Measurements from ENCODE around the gene SLC13A4. TPM values are rescaled to one million over a fixed set of nuclear protein-coding genes. Genes with fewer than 3 reads are reported as not detected.
"Not testable (repeated sequence)": the region's sequence is repeated elsewhere in the genome, so short reads cannot be mapped to it uniquely, and the experiment has no call there.

The SLC13A4 gene
- total RNA-seq, 1 donor from 2014 or later: not detected

DNA sequence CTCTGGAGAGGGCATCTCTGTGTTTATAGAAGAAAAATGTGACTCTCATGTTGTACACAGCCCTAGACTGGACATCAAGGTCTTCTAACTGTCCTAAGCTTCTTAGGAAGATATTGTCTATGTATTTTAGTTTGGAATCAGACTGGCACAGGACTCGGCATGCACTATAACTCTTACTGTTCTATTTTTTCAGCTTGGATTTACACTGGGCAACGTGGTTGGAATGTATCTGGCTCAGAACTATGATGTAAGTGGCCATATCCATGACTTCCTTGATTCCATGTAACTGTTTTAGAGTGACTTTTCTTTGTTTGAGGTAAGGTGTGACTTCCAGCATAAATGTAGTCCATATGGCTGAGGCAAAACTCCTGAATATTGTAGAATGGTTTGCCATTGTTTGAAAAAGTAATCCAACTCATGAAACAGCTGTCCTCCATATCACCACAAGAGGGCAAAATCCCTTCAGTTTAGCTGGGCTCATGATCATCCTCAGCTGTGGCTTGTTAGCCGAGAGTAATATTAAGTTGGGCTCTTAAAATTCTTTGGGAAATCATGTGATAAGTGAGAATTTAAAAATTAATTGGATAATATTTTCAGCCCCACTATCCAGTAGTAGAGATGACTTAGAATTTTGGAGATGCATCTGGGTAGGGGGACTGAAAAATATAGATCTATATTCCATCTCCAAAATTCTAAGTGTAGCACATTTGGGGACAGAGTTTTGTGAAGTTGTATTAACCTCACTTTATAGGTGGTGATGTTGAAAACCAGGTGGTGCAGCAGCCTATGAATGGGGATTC is 55.2 kb downstream of the SLC13A4 start:
- no peak for DNase-seq (ENCODE audit: low spot score)
- peaks cover 44% of the 10 kb centered on the region for H3K36me3 Mint-ChIP-seq (ENCODE audit: low read depth)
- H3K4me1 Mint-ChIP-seq (ENCODE audit: low read depth): peaks cover 7% of the 10 kb centered on the region
- intact Hi-C loops (cut with micrococcal nuclease): loop anchor here (10.0 kb wide), 1 partner anchor 332 kb away; no protein-coding TSS in a partner anchor
- no peaks in the 10 kb centered on the region for H3K9me3 Mint-ChIP-seq
- no peak overlapping the region for H3K4me3 Mint-ChIP-seq (ENCODE audit: low read depth)
- no peak overlapping the region for H3K27ac Mint-ChIP-seq
- no peaks in the 10 kb centered on the region for H3K27me3 Mint-ChIP-seq (ENCODE audit: low read depth)

DNA sequence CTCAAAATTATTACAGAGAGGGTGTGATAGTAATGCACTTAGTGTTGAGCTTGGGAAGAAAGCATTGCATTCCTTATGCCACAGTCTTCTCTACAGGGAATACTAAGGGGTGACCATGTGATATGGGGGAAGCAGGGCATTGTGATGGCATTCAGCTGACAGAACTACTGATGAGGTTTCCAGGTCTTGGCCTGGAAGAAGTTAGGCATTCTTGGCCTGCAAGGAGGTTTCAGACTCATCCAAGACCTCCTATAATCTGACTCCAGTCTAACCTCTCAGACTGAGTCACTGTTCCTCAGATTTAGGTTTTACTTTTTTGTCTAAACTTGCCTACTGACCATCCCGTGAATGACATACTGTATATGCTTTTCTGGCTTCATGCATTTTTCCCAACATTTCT is 57.8 kb downstream of the SLC13A4 start:
- Mint-ChIP-seq H3K9me3 (no peaks in the 10 kb centered on the region), H3K27me3 (ENCODE audit: low read depth) (no peaks in the 10 kb centered on the region), H3K36me3 (ENCODE audit: low read depth) (peaks cover 38% of the 10 kb centered on the region), H3K4me1 (ENCODE audit: low read depth) (peaks cover 12% of the 10 kb centered on the region), H3K27ac (no peak overlapping the region), H3K4me3 (ENCODE audit: low read depth) (no peak overlapping the region)
- DNase-seq (ENCODE audit: low spot score): no peak
- intact Hi-C loops (cut with micrococcal nuclease): loop anchor here (10.0 kb wide), 1 partner anchor 335 kb away; no protein-coding TSS in a partner anchor

DNA sequence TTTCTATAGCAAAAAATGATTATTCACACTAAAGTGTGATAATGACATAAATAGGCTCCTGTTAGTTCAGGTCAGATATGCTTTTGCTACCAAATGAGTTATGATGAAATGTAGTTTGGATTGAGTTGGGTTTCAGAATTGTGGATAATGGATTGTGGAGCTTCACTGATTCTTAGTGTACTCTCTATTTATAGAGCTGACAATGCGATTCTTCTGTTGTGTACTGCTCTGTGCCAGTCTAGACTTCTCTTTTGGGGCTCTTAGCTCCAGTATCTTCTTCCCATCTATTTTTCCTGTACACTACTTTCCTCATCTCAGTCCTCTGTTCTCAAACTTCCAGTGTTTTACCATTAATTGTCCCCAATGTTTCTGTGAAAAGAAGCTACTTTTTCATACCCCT is 58.2 kb downstream of the SLC13A4 start:
- H3K27me3 Mint-ChIP-seq (ENCODE audit: low read depth): no peaks in the 10 kb centered on the region
- no peak for DNase-seq (ENCODE audit: low spot score)
- H3K9me3 Mint-ChIP-seq: no peaks in the 10 kb centered on the region
- H3K4me1 Mint-ChIP-seq (ENCODE audit: low read depth): peaks cover 16% of the 10 kb centered on the region
- peaks cover 36% of the 10 kb centered on the region for H3K36me3 Mint-ChIP-seq (ENCODE audit: low read depth)
- no peak overlapping the region for H3K27ac Mint-ChIP-seq
- no peak overlapping the region for H3K4me3 Mint-ChIP-seq (ENCODE audit: low read depth)
- intact Hi-C loops (cut with micrococcal nuclease): loop anchor here (10.0 kb wide), 2 partner anchors 335 to 1215 kb away; partner anchors contain the start of gene AKR1B1

DNA sequence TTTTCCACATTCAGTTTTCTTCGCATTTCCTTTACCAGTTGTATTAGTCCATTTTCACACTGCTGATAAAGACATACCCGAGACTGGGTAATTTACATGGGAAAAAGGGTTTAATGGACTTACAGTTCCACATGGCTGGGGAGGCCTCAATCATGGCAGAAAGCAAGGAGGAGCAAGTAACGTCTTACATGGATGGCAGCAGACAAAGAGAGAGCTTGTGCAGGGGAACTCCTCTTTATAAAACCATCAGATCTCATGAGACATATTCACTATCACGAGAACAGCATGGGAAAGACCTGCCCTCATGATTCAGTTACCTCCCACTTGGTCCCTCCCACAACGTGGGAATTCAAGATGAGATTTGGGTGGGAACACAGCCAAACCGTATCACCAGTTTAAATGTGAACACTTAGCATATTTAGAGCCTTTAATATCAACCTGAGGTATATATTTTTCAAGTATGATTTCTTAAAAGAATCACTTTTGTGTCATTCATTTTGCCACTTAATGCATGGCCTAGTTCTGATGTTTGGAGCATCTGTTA is 59.1 kb downstream of the SLC13A4 start:
- peaks cover 23% of the 10 kb centered on the region for H3K4me1 Mint-ChIP-seq (ENCODE audit: low read depth)
- not testable (repeated sequence) for H3K4me3 Mint-ChIP-seq (ENCODE audit: low read depth); H3K9me3 Mint-ChIP-seq; H3K27ac Mint-ChIP-seq; H3K27me3 Mint-ChIP-seq (ENCODE audit: low read depth); DNase-seq (ENCODE audit: low spot score)
- intact Hi-C loops (cut with micrococcal nuclease): loop anchor here (10.0 kb wide), 1 partner anchor 1214 kb away; the partner anchor contains the start of gene AKR1B1
- peaks cover 30% of the 10 kb centered on the region for H3K36me3 Mint-ChIP-seq (ENCODE audit: low read depth)

DNA sequence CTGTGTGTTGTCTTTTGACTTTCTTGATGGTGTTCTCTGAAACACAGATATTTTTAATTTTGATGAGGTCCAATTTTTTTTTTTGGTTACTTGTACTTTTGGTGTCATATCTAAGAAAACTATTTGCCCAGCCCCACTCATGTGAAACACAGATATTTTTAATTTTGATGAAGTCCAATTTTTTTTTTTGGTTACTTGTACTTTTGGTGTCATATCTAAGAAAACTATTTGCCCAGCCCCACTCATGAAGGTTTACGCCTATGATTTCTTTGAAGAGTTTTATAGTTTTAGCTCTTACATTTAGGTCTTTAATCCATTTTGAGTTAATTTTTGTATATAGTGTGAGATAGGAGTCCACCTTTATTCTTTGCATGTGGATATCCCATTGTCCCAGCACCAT is 60.4 kb downstream of the SLC13A4 start:
- intact Hi-C loops (cut with micrococcal nuclease): loop anchor here (10.0 kb wide), 1 partner anchor 1213 kb away; the partner anchor contains the start of gene AKR1B1
- Mint-ChIP-seq H3K4me1 (ENCODE audit: low read depth) (peaks cover 22% of the 10 kb centered on the region), H3K36me3 (ENCODE audit: low read depth) (peaks cover 24% of the 10 kb centered on the region)
- H3K27ac Mint-ChIP-seq; DNase-seq (ENCODE audit: low spot score); H3K9me3 Mint-ChIP-seq; H3K4me3 Mint-ChIP-seq (ENCODE audit: low read depth); H3K27me3 Mint-ChIP-seq (ENCODE audit: low read depth): not testable (repeated sequence)

DNA sequence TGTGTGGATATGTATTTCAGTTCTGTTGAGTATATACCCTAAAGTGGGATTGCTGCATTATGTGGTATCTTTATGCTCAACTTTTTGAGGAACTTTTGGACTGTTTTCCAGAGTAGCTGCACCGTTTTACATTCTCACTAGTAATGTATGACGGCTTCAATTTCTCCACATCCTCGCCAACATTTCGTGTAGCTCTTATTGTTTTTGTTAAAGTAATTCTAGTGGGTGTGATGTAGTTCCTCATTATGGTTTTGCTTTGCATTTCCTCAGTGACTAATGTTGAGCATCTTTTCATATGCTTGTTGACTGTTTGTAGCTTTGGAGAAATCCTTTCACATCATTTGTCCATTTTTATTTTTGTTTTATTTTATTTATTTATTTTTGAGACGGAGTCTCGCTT is 61.1 kb downstream of the SLC13A4 start:
- no peak for DNase-seq (ENCODE audit: low spot score)
- Mint-ChIP-seq H3K36me3 (ENCODE audit: low read depth) (peaks cover 25% of the 10 kb centered on the region), H3K4me3 (ENCODE audit: low read depth) (no peak overlapping the region), H3K4me1 (ENCODE audit: low read depth) (peaks cover 26% of the 10 kb centered on the region), H3K27me3 (ENCODE audit: low read depth) (no peaks in the 10 kb centered on the region), H3K27ac (no peak overlapping the region), H3K9me3 (no peaks in the 10 kb centered on the region)
- intact Hi-C loops (cut with micrococcal nuclease): loop anchor here (10.0 kb wide), 1 partner anchor 1212 kb away; the partner anchor contains the start of gene AKR1B1

DNA sequence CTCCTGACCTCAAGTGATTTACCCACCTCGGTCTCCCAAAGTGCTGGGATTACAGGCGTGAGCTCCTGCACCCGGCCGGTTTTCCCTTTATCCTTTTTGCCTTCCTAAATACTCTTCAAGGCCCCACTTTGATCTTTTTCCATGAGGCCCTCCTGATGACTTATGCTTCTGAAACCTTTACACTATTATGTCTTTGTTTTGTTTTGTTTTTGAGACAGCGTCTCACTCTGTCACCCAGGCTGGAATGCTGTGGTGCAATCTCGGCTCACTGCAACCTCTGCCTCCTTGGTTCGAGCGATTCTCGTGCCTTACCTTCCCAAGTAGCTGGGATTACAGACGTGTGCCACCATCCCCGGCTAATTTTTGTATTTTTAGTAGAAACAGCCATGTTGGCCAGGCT is 61.8 kb downstream of the SLC13A4 start:
- H3K9me3 Mint-ChIP-seq: no peaks in the 10 kb centered on the region
- peaks cover 31% of the 10 kb centered on the region for H3K4me1 Mint-ChIP-seq (ENCODE audit: low read depth)
- no peak overlapping the region for H3K27ac Mint-ChIP-seq
- DNase-seq (ENCODE audit: low spot score): no peak
- intact Hi-C loops (cut with micrococcal nuclease): loop anchor here (10.0 kb wide), 1 partner anchor 1211 kb away; the partner anchor contains the start of gene AKR1B1
- peaks cover 28% of the 10 kb centered on the region for H3K36me3 Mint-ChIP-seq (ENCODE audit: low read depth)
- H3K27me3 Mint-ChIP-seq (ENCODE audit: low read depth): no peaks in the 10 kb centered on the region
- no peak overlapping the region for H3K4me3 Mint-ChIP-seq (ENCODE audit: low read depth)

DNA sequence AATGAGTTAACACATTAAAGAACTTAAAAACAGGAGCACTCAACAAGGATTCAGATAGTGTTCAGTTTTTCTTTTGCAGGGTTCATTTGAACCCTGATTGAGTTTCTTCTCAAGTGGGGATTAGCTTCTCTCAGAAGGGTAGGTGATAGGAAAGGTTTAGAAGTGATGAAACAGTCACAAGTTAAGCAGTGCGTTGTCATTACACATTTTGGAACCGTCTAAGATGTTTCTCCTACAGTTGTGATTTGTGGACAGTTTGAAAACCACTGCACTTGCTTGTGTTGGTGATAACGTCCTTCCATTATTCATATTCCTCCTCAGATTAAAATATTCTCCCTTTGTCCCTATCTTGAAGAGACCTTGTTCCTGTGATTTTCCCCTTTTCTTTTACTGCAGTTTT is 62.9 kb downstream of the SLC13A4 start:
- H3K4me3 Mint-ChIP-seq (ENCODE audit: low read depth): no peak overlapping the region
- DNase-seq (ENCODE audit: low spot score): no peak
- peaks cover 32% of the 10 kb centered on the region for H3K4me1 Mint-ChIP-seq (ENCODE audit: low read depth)
- peaks cover 27% of the 10 kb centered on the region for H3K36me3 Mint-ChIP-seq (ENCODE audit: low read depth)
- H3K27ac Mint-ChIP-seq: no peak overlapping the region
- intact Hi-C loops (cut with micrococcal nuclease): loop anchor here (10.0 kb wide), 1 partner anchor 1210 kb away; the partner anchor contains the start of gene AKR1B1
- H3K9me3 Mint-ChIP-seq: no peaks in the 10 kb centered on the region
- H3K27me3 Mint-ChIP-seq (ENCODE audit: low read depth): no peaks in the 10 kb centered on the region

DNA sequence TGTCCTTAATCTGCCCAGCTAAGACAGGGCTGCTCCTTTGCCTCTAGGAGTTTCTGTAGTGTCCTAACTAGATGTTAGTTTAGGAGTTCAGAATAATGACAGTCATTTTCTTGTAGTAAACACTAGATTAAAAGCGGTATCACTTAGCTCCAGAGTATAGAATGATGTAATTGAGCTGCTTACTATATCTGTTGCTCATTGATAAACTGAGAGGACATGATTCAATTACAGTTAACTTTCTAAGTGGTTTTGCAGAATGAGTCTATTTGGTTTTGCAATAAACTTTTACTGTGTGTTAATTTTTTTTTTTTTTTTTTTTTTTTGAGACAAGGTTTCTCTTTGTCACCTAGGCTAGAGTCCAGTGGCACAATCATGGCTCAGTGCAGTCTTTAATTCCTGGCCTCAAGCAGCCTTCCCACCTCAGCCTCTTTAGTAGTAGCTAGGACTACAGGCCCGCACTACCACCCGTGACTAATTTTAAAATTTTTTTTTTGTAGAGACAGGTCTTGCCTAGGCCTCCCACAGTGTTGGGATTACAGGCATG is 63.9 kb downstream of the SLC13A4 start:
- peak overlapping the region; percentile 64 for H3K27ac Mint-ChIP-seq
- H3K4me1 Mint-ChIP-seq (ENCODE audit: low read depth): peaks cover 30% of the 10 kb centered on the region
- H3K9me3 Mint-ChIP-seq: no peaks in the 10 kb centered on the region
- DNase-seq (ENCODE audit: low spot score): no peak
- intact Hi-C loops (cut with micrococcal nuclease): loop anchor here (5.0 to 10.0 kb wide), 3 partner anchors 48 to 1209 kb away; partner anchors contain the start of genes AKR1B1 and CYREN
- no peaks in the 10 kb centered on the region for H3K27me3 Mint-ChIP-seq (ENCODE audit: low read depth)
- peak overlapping the region; percentile 95 for H3K4me3 Mint-ChIP-seq (ENCODE audit: low read depth)
- H3K36me3 Mint-ChIP-seq (ENCODE audit: low read depth): peaks cover 24% of the 10 kb centered on the region

DNA sequence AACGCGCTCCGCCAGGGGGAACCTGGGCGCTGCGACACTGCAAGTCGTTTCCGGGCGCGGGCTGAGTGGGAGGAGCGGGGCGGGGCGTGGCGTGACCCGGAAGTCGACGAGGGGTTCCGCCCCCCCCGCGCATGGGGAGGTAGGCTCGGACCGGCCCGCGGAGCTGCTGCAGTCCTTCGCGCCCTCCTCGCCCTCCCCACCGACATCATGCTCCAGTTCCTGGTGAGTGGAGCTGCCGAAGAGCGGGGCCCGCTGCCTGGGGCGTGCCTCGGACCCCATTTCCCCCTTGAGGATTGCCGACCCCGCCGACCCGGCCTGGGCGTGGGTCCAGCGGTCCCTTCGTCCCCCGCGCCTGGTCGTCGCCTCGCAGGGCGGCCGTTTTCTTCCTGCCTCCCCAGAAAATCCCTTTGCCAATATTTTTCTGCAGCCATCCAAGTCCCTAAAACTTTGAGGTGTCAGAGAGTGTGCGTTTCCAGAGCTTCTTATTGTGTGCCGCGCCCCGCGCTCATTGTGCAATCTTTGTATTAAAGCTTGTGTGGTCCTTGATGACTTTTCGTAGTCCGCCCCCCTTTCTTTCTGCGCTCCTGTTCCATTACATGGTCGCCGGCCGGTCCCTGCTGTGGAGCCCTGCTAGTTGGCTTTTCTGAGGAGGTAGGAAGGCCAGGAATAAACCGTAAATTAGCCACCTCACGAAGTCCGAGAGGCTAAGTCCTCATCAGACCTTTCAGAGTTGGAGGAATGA is 65.4 kb downstream of the SLC13A4 start, which contains the start of gene STMP1:
Gene STMP1 (plus strand): TSS at position 142 of the 742 bp plus-strand sequence.
- peak within 1 kb of the TSS; percentile 91 for H3K27ac Mint-ChIP-seq
- H3K9me3 Mint-ChIP-seq: no peaks in the 10 kb centered on the region
- intact Hi-C loops (cut with micrococcal nuclease): loop anchor here (1.0 to 10.0 kb wide), 7 partner anchors 50 to 1208 kb away; partner anchors contain the start of genes AKR1B1, BPGM, CNOT4 and CYREN
- peaks cover 17% of the 10 kb centered on the region for H3K36me3 Mint-ChIP-seq (ENCODE audit: low read depth)
- H3K4me1 Mint-ChIP-seq (ENCODE audit: low read depth): peaks cover 28% of the 10 kb centered on the region
- no peaks in the 10 kb centered on the region for H3K27me3 Mint-ChIP-seq (ENCODE audit: low read depth)
- peak; percentile 92 for DNase-seq (ENCODE audit: low spot score)
- H3K4me3 Mint-ChIP-seq (ENCODE audit: low read depth): peak within 1 kb of the TSS; percentile 95

DNA sequence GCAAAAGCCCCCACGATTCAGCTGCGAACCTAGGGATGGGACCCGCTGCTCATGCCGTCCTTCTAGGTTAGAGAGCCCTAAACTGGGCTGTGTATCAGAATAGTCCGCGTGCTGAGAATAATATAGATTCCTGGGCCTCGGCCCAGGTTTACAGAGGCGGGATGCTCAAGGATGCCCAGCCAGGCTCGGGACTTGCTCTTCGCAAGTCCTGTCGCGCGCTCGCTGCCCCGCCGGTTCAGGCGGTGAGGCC is 65.9 kb downstream of the SLC13A4 start:
- Mint-ChIP-seq H3K4me3 (ENCODE audit: low read depth) (peak overlapping the region; percentile 95), H3K36me3 (ENCODE audit: low read depth) (peaks cover 17% of the 10 kb centered on the region), H3K9me3 (no peaks in the 10 kb centered on the region), H3K4me1 (ENCODE audit: low read depth) (peaks cover 28% of the 10 kb centered on the region), H3K27ac (peak overlapping the region; percentile 91), H3K27me3 (ENCODE audit: low read depth) (no peaks in the 10 kb centered on the region)
- intact Hi-C loops (cut with micrococcal nuclease): loop anchor here (1.0 to 10.0 kb wide), 7 partner anchors 50 to 1207 kb away; partner anchors contain the start of genes AKR1B1, BPGM, CNOT4 and CYREN
- DNase-seq (ENCODE audit: low spot score): no peak
